Astrocyte (in vitro differentiated cells and primary cell): ENCODE measurements around the gene CUL1. TPM values are rescaled to one million over a fixed set of nuclear protein-coding genes. Genes with fewer than 3 reads are reported as not detected.

Experiments used
- DNase-seq: peaks from one replicate; pipeline ENCODE4 v3.0.0-alpha.2; 2010; ENCODE audit warnings: low read depth
- FAIRE-seq: peaks from 2 replicates; lab custom pipeline; 2011; peaks lifted over from hg19 to GRCh38; lab: Jason Lieb, UNC
- H2AFZ ChIP-seq: 2 replicates; pipeline ENCODE4 v1.6.0; 2012; ENCODE audit warnings: low read depth, low read length, inconsistent platforms
- H3K27ac ChIP-seq: 2 replicates; pipeline ENCODE4 v1.5.1; 2011; ENCODE audit warnings: low read depth, low read length, inconsistent platforms
- H3K27me3 ChIP-seq: 2 replicates; pipeline ENCODE4 v1.6.0; 2011; ENCODE audit warnings: low read length, inconsistent platforms; ENCODE audit not compliant: insufficient read depth
- H3K36me3 ChIP-seq: 2 replicates; pipeline ENCODE4 v1.5.1; 2011; ENCODE audit warnings: low read length, inconsistent platforms; ENCODE audit not compliant: insufficient read depth
- H3K4me1 ChIP-seq: 2 replicates; pipeline ENCODE4 v1.5.1; 2011; ENCODE audit warnings: low read length, inconsistent platforms; ENCODE audit not compliant: insufficient read depth
- H3K4me2 ChIP-seq: 2 replicates; pipeline ENCODE4 v1.6.0; 2012; ENCODE audit warnings: low read length, inconsistent platforms
- H3K4me3 ChIP-seq: 2 replicates; pipeline ENCODE4 v1.5.1; 2011; ENCODE audit warnings: low read depth, mild to moderate bottlenecking, low read length, inconsistent platforms; ENCODE audit not compliant: insufficient read depth
- H3K79me2 ChIP-seq: 2 replicates; pipeline ENCODE4 v1.6.0; 2012; ENCODE audit warnings: mild to moderate bottlenecking, low read length, inconsistent platforms; ENCODE audit not compliant: insufficient read depth
- H3K9ac ChIP-seq: 2 replicates; pipeline ENCODE4 v1.6.0; 2012; ENCODE audit warnings: mild to moderate bottlenecking, low read length, inconsistent platforms
- H3K9me3 ChIP-seq: 2 replicates; pipeline ENCODE4 v1.5.1; 2012; ENCODE audit warnings: low read depth, mild to moderate bottlenecking, low read length, inconsistent platforms; ENCODE audit not compliant: insufficient read depth
- H4K20me1 ChIP-seq: 2 replicates; pipeline ENCODE4 v1.6.0; 2012; ENCODE audit warnings: low read length, inconsistent platforms; ENCODE audit not compliant: insufficient read depth
- H3K27ac Mint-ChIP-seq: one replicate; pipeline ENCODE4 v1.8.0; 2021; ENCODE audit warnings: mild to moderate bottlenecking, mixed read lengths; ENCODE audit not compliant: unreplicated experiment
- H3K27me3 Mint-ChIP-seq: one replicate; pipeline ENCODE4 v1.8.0; 2021; ENCODE audit warnings: low read depth, mixed read lengths; ENCODE audit not compliant: unreplicated experiment
- H3K36me3 Mint-ChIP-seq: one replicate; pipeline ENCODE4 v1.8.0; 2021; ENCODE audit warnings: low read depth, mixed read lengths; ENCODE audit not compliant: unreplicated experiment
- H3K4me1 Mint-ChIP-seq: one replicate; pipeline ENCODE4 v1.8.0; 2021; ENCODE audit warnings: low read depth, mixed read lengths; ENCODE audit not compliant: unreplicated experiment
- H3K4me3 Mint-ChIP-seq: one replicate; pipeline ENCODE4 v1.8.0; 2021; ENCODE audit warnings: mild to moderate bottlenecking, moderate library complexity, mixed read lengths; ENCODE audit not compliant: unreplicated experiment
- H3K9me3 Mint-ChIP-seq: one replicate; pipeline ENCODE4 v1.8.0; 2021; ENCODE audit warnings: mild to moderate bottlenecking, mixed read lengths; ENCODE audit not compliant: unreplicated experiment
- EZH2 ChIP-seq: IDR thresholded peaks from 2 replicates; pipeline ENCODE4 v1.6.1; 2012; ENCODE audit warnings: mild to moderate bottlenecking, low read length, inconsistent platforms; ENCODE audit not compliant: insufficient read depth
- total RNA-seq: library from RNA; stranded (reverse); gene quantifications from 2 replicates; pipeline ENCODE4 v1.2.1, GENCODE V29; 2021
- TF ChIP-seq, protein P1 (sequence below): IDR thresholded peaks from 2 replicates; pipeline ENCODE4 v1.5.1; 2011; ENCODE audit warnings: low read depth, mild to moderate bottlenecking, inconsistent platforms, low read length, moderate library complexity; ENCODE audit not compliant: insufficient read depth

Gene CUL1
- total RNA-seq, 1 donor from 2014 or later, result 60.2 TPM

DNA sequence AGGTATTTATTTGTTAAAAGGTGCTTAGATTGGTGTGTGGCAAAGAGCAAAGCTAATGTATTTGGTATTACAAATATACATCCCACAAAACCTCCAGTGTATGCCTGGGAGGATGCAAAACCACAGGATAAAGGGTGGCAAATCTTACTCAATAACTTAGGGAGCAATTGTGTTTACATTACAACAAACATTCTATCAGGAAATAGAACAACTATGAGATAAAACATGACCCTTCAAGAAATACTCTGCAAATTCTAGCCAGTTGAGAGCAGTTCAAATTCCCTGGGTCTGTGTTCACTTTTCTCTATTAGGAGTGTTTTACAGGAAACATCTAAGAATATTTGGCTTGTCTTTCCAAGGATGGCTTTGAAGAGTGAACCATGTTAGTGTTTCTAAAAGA lies 64.9 kb downstream of the CUL1 start:
- H3K27ac Mint-ChIP-seq, result no peak overlapping the region
- H3K4me3 Mint-ChIP-seq, result no peak overlapping the region
- Histone ChIP-seq H3K4me1 (no peaks in the 10 kb centered on the region), H2AFZ (no peak overlapping the region), H3K36me3 (peaks cover 17% of the 10 kb centered on the region), H3K27ac (no peak overlapping the region), H3K9ac (no peak overlapping the region), H3K4me3 (no peak overlapping the region), H3K4me2 (no peak overlapping the region), H3K79me2 (peaks cover 3% of the 10 kb centered on the region), H3K27me3 (no peaks in the 10 kb centered on the region), H4K20me1 (peaks cover 2% of the 10 kb centered on the region), H3K9me3 (no peaks in the 10 kb centered on the region)
- H3K4me1 Mint-ChIP-seq, result no peaks in the 10 kb centered on the region
- peaks cover 9% of the 10 kb centered on the region for H3K36me3 Mint-ChIP-seq
- FAIRE-seq, result no peak
- no peaks in the 10 kb centered on the region for H3K27me3 Mint-ChIP-seq
- TF ChIP-seq, protein P1, sequence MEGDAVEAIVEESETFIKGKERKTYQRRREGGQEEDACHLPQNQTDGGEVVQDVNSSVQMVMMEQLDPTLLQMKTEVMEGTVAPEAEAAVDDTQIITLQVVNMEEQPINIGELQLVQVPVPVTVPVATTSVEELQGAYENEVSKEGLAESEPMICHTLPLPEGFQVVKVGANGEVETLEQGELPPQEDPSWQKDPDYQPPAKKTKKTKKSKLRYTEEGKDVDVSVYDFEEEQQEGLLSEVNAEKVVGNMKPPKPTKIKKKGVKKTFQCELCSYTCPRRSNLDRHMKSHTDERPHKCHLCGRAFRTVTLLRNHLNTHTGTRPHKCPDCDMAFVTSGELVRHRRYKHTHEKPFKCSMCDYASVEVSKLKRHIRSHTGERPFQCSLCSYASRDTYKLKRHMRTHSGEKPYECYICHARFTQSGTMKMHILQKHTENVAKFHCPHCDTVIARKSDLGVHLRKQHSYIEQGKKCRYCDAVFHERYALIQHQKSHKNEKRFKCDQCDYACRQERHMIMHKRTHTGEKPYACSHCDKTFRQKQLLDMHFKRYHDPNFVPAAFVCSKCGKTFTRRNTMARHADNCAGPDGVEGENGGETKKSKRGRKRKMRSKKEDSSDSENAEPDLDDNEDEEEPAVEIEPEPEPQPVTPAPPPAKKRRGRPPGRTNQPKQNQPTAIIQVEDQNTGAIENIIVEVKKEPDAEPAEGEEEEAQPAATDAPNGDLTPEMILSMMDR, result no peak
- no peak for TF ChIP-seq EZH2
- H3K9me3 Mint-ChIP-seq, result no peaks in the 10 kb centered on the region
- no peak for DNase-seq

DNA sequence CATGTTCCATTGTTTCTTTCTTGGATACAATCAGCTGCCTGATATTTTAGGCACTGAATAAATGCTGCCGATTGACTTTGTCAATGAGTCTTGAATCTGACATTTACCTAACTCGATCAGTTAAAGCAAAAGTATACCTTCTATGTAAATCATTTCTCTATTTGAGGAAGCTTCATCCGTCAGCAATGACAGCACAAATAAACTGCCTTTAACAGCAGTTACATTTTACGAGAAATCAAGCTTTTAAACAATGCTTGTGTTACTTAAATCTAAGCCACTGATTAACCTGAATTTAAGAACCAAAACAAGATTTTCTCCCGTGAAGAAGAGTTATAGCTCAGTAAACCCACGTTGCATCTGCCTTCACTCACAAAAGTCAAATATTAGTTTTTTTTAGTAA lies 71.3 kb downstream of the CUL1 start:
- TF ChIP-seq, protein P1, result no peak
- no peak for TF ChIP-seq EZH2
- peaks cover 6% of the 10 kb centered on the region for H3K36me3 Mint-ChIP-seq
- Histone ChIP-seq H3K9ac (no peak overlapping the region), H2AFZ (no peak overlapping the region), H3K4me1 (peaks cover 16% of the 10 kb centered on the region), H3K4me3 (no peak overlapping the region), H3K36me3 (peaks cover 20% of the 10 kb centered on the region), H3K4me2 (no peak overlapping the region), H3K27ac (no peak overlapping the region), H4K20me1 (peaks cover 13% of the 10 kb centered on the region), H3K27me3 (no peaks in the 10 kb centered on the region), H3K79me2 (peaks cover 3% of the 10 kb centered on the region), H3K9me3 (no peaks in the 10 kb centered on the region)
- peaks cover 20% of the 10 kb centered on the region for H3K4me1 Mint-ChIP-seq
- H3K9me3 Mint-ChIP-seq, result no peaks in the 10 kb centered on the region
- H3K4me3 Mint-ChIP-seq, result no peak overlapping the region
- FAIRE-seq, result no peak
- no peak overlapping the region for H3K27ac Mint-ChIP-seq
- no peaks in the 10 kb centered on the region for H3K27me3 Mint-ChIP-seq
- DNase-seq, result no peak

DNA sequence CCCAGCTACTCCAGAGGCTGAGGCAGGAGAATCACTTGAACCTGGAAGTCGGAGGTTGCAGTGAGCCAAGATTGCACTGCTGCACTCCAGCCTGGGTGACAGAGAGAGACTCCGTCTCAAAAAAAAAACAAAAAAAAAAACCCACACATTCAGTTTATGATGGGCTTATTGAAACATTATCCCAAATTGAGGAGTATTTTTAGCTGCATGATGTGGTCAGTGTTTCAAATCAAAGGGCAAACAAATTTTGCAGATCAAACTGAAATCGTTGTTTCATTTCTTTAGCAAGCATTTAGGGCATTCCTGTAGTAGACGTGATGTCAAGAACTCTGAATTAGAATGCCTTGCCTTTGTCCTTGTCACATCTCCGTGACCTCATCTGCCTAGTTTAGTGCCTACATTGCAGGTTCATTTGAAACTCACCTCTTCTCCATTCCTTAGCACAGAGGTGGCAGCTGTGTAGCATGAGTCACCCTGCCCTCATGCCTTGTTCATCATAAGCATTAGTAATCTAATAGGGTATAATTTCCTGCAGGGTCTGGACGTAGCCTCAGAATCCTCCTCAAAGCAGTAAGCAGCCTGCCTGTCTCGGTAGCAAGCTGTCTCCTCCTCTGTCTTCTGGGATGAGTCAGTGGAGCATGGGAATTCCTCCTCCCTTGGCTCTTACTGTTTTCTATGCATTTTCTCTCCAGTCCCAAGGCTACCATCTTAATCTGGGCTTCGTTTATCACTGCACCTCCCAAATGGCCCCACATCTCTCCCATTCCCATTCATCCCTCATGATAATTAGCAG lies 73.8 kb downstream of the CUL1 start:
- H3K4me3 ChIP-seq, result no peak overlapping the region
- H3K9ac ChIP-seq, result peak overlapping the region; percentile 9
- peak; percentile 91 for DNase-seq
- no peak for TF ChIP-seq EZH2
- TF ChIP-seq, protein P1, result no peak
- no peaks in the 10 kb centered on the region for H3K27me3 Mint-ChIP-seq
- no peaks in the 10 kb centered on the region for H3K27me3 ChIP-seq
- H2AFZ ChIP-seq, result no peak overlapping the region
- peaks cover 20% of the 10 kb centered on the region for H3K4me1 Mint-ChIP-seq
- H3K4me3 Mint-ChIP-seq, result peak overlapping the region; percentile 43
- H3K9me3 Mint-ChIP-seq, result no peaks in the 10 kb centered on the region
- H3K36me3 Mint-ChIP-seq, result peaks cover 6% of the 10 kb centered on the region
- H3K36me3 ChIP-seq, result peaks cover 9% of the 10 kb centered on the region
- H3K27ac Mint-ChIP-seq, result peak overlapping the region; percentile 92
- no peaks in the 10 kb centered on the region for H3K9me3 ChIP-seq
- peak; percentile 84 for FAIRE-seq
- peaks cover 16% of the 10 kb centered on the region for H3K4me1 ChIP-seq
- peak overlapping the region; percentile 60 for H3K4me2 ChIP-seq
- peaks cover 13% of the 10 kb centered on the region for H4K20me1 ChIP-seq
- peaks cover 3% of the 10 kb centered on the region for H3K79me2 ChIP-seq
- H3K27ac ChIP-seq, result peak overlapping the region; percentile 83
